ENCODE data around the gene POU5F2.
A peak's percentile ranks its signal among the peaks of the same experiment; 100 is the strongest.

Gene POU5F2

GRCh38 chr5:93715327-93715726 is 26.1 kb downstream of the POU5F2 start:
- peak; percentile 90 for DNase-seq

- DNase-seq, result no peak
Measured at GRCh38 chr5:93708442-93708841, 33.0 kb downstream of the POU5F2 start.

GRCh38 chr5:93705896-93706295 is 35.5 kb downstream of the POU5F2 start:
- DNase-seq, result no peak

- no peak for DNase-seq
Measured at GRCh38 chr5:93704996-93705395, 36.4 kb downstream of the POU5F2 start.

- no peak for DNase-seq
Measured at GRCh38 chr5:93691997-93692396, 49.4 kb downstream of the POU5F2 start.
